Mesothelial cell of epicardium (in vitro differentiated cells): ENCODE results near the gene SERPINI2. TPM values are rescaled to one million over a fixed set of nuclear protein-coding genes. Genes with fewer than 3 reads are reported as not detected.
"Not testable (repeated sequence)": the region's sequence is repeated elsewhere in the genome, so short reads cannot be mapped to it uniquely, and the experiment has no call there.

Experiments
- DNase-seq, 2 experiments: peaks; one replicate each; pipeline ENCODE4 v3.0.0; 2021; ENCODE audit warnings: low spot score in 2 of 2; ENCODE audit not compliant: unreplicated experiment in 2 of 2
- H3K27ac Mint-ChIP-seq: 2 replicates; pipeline ENCODE4 v1.8.0; 2021; ENCODE audit warnings: mixed read lengths
- H3K27me3 Mint-ChIP-seq: 2 replicates; pipeline ENCODE4 v1.8.0; 2021; ENCODE audit warnings: low read depth, mixed read lengths
- H3K36me3 Mint-ChIP-seq: 2 replicates; pipeline ENCODE4 v1.8.0; 2021; ENCODE audit warnings: mixed read lengths
- H3K4me1 Mint-ChIP-seq: 2 replicates; pipeline ENCODE4 v1.8.0; 2021; ENCODE audit warnings: mixed read lengths
- H3K4me3 Mint-ChIP-seq: 2 replicates; pipeline ENCODE4 v1.8.0; 2021; ENCODE audit warnings: mild to moderate bottlenecking, moderate library complexity, mixed read lengths
- H3K9me3 Mint-ChIP-seq: 2 replicates; pipeline ENCODE4 v1.8.0; 2021; ENCODE audit warnings: mixed read lengths
- CTCF ChIP-seq: fragments of 200-600 bp; sonication (generic); IDR thresholded peaks from one replicate; pipeline ENCODE4 v1.5.0; 2021; ENCODE audit warnings: antibody characterized with exemption; ENCODE audit not compliant: unreplicated experiment
- total RNA-seq: library from RNA; stranded (reverse); gene quantifications from 3 replicates; pipeline ENCODE4 v1.2.1, GENCODE V29; 2021

Gene SERPINI2
- total RNA-seq, 1 donor from 2014 or later, result not detected

DNA sequence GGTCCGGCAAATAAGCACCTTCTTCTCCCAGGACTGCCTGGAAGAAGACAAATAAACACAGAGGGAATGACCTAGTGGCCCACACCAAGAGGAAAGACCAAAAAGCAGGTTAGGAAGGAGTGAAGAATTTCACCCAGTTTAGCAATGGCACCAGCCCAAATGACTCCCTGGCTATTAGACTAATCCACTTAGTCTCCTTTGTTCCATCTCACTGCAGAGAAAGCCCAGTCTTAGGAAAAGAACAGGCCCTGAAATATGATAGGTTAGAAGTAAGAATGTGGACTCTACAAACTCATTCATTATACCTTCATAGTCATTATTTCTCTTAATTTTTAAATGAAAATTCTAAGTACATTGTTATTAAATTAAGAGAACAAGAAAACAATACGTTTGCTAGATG, 23.2 kb downstream of the SERPINI2 start:
- Mint-ChIP-seq H3K4me1 (no peaks in the 10 kb centered on the region), H3K27me3 (no peaks in the 10 kb centered on the region), H3K9me3 (no peaks in the 10 kb centered on the region), H3K4me3 (no peak overlapping the region), H3K27ac (no peak overlapping the region), H3K36me3 (no peaks in the 10 kb centered on the region)
- DNase-seq, result no peak
- TF ChIP-seq CTCF, result no peak

- no peaks in the 10 kb centered on the region for H3K4me1 Mint-ChIP-seq
- H3K27me3 Mint-ChIP-seq, result no peaks in the 10 kb centered on the region
- H3K36me3 Mint-ChIP-seq, result no peaks in the 10 kb centered on the region
- no peak overlapping the region for H3K27ac Mint-ChIP-seq
- TF ChIP-seq CTCF, result no peak
- H3K9me3 Mint-ChIP-seq, result no peaks in the 10 kb centered on the region
- H3K4me3 Mint-ChIP-seq, result no peak overlapping the region
- no peak for DNase-seq
Observed at GRCh38 chr3:167450195-167450594, 23.6 kb downstream of the SERPINI2 start.

GRCh38 chr3:167445491-167445890, 28.4 kb downstream of the SERPINI2 start:
- Mint-ChIP-seq H3K27ac (no peak overlapping the region), H3K36me3 (peaks cover 1% of the 10 kb centered on the region), H3K4me3 (no peak overlapping the region), H3K4me1 (no peaks in the 10 kb centered on the region), H3K9me3 (peaks cover 5% of the 10 kb centered on the region), H3K27me3 (no peaks in the 10 kb centered on the region)
- no peak for DNase-seq
- TF ChIP-seq CTCF, result no peak

- no peaks in the 10 kb centered on the region for H3K4me1 Mint-ChIP-seq
- no peak for DNase-seq
- H3K4me3 Mint-ChIP-seq, result no peak overlapping the region
- peaks cover 1% of the 10 kb centered on the region for H3K36me3 Mint-ChIP-seq
- H3K9me3 Mint-ChIP-seq, result peaks cover 13% of the 10 kb centered on the region
- no peak for TF ChIP-seq CTCF
- no peaks in the 10 kb centered on the region for H3K27me3 Mint-ChIP-seq
- no peak overlapping the region for H3K27ac Mint-ChIP-seq
Observed at GRCh38 chr3:167441256-167441655, 32.6 kb downstream of the SERPINI2 start.

DNA sequence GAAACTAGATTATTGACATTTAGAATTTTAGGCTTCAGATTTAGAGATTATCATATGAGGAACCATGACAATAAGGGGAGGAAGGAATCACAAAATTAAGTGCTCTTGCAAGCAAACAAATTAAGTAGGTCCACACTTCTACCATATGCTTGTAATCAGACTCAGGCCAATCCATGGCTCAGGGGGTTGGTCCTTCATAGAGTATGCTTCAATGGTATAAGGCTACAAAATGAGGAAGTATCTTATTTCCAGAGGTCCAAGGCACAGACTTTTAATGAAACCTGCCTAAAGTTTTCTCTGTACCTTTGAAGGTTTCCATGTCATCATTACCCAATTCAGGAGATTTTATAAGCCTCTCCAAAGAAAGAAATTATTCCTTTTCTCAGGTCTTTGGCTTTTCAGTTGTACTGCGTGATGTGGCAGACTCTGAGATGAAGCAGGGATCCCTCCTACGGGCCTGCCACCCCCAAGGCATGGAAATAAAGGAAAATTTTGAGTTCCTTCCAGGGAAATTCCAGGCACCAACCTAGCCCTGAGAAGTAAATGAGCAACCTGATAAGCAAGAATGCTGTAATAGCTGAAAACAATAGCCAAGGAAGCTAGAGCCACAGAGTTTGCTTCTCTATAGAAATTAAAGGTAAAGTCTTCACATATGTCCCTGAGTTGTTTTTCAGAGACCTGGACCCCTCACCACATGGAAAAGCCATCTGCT, 36.3 kb downstream of the SERPINI2 start:
- H3K27me3 Mint-ChIP-seq, result no peaks in the 10 kb centered on the region
- H3K9me3 Mint-ChIP-seq, result peaks cover 13% of the 10 kb centered on the region
- H3K36me3 Mint-ChIP-seq, result peaks cover 1% of the 10 kb centered on the region
- TF ChIP-seq CTCF, result no peak
- no peaks in the 10 kb centered on the region for H3K4me1 Mint-ChIP-seq
- no peak for DNase-seq
- no peak overlapping the region for H3K4me3 Mint-ChIP-seq
- no peak overlapping the region for H3K27ac Mint-ChIP-seq

DNA sequence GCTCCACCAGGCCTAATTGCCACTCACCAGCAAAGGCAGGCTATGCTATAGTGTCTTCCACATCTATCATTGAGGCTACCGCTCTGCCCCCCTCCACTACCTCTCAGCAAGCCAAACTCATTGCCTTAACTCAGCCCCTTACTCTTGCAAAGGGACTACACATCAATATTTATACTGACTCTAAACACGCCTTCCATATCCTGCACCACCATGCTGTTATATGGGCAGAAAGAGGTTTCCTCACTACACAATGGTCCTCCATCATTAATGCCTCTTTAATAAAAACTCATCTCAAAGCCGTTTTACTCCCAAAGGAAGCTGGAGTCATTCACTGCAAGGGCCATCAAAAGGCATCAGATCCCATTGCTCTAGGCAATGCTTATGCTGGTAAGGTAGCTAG, 46.9 kb downstream of the SERPINI2 start:
- not testable (repeated sequence) for H3K36me3 Mint-ChIP-seq, H3K9me3 Mint-ChIP-seq, H3K4me1 Mint-ChIP-seq, H3K27me3 Mint-ChIP-seq, DNase-seq, H3K27ac Mint-ChIP-seq, H3K4me3 Mint-ChIP-seq

DNA sequence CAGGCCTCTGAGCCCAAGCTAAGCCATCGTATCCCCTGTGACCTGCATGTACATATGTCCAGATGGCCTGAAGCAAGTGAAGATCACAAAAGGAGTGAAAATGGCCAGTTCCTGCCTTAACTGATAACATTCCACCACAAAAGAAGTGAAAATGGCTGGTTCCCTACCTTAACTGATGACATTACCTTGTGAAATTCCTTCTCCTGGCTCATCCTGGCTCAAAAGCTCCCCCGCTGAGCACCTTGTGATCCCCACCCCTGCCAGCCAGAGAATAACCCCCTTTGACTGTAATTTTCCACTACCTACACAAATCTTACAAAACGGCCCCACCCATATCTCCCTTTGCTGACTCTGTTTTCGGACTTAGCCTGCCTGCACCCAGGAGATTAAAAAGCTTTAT, 51.4 kb downstream of the SERPINI2 start:
- not testable (repeated sequence) for H3K27ac Mint-ChIP-seq, H3K4me1 Mint-ChIP-seq, H3K36me3 Mint-ChIP-seq, H3K4me3 Mint-ChIP-seq, H3K9me3 Mint-ChIP-seq, DNase-seq, H3K27me3 Mint-ChIP-seq
